ENCODE measurements around the gene PNRC2. TPM values are rescaled to one million over a fixed set of nuclear protein-coding genes. Genes with fewer than 3 reads are reported as not detected.

Gene PNRC2
- total RNA-seq, 1 donor from 2014 or later, result 113 TPM

GRCh38 chr1:23966973-23967493 is 7.4 kb downstream of the PNRC2 start:
- Mint-ChIP-seq H3K9me3 (ENCODE audit: unreplicated experiment) (no peaks in the 10 kb centered on the region), H3K36me3 (ENCODE audit: low read depth, unreplicated experiment) (peaks cover 10% of the 10 kb centered on the region), H3K4me1 (ENCODE audit: unreplicated experiment) (peaks cover 21% of the 10 kb centered on the region), H3K27ac (ENCODE audit: unreplicated experiment) (no peak overlapping the region), H3K4me3 (ENCODE audit: unreplicated experiment) (no peak overlapping the region), H3K27me3 (ENCODE audit: unreplicated experiment) (no peaks in the 10 kb centered on the region)
- DNase-seq (ENCODE audit: low spot score), result no peak
- no peak for TF ChIP-seq CTCF (IDR thresholded peaks at IDR 0.05; ENCODE audit: unreplicated experiment)

GRCh38 chr1:23967871-23968270 is 8.2 kb downstream of the PNRC2 start:
- no peak overlapping the region for H3K4me3 Mint-ChIP-seq (ENCODE audit: unreplicated experiment)
- H3K4me1 Mint-ChIP-seq (ENCODE audit: unreplicated experiment), result peaks cover 18% of the 10 kb centered on the region
- H3K36me3 Mint-ChIP-seq (ENCODE audit: low read depth, unreplicated experiment), result peaks cover 10% of the 10 kb centered on the region
- no peak for TF ChIP-seq CTCF (IDR thresholded peaks at IDR 0.05; ENCODE audit: unreplicated experiment)
- H3K9me3 Mint-ChIP-seq (ENCODE audit: unreplicated experiment), result no peaks in the 10 kb centered on the region
- DNase-seq (ENCODE audit: low spot score), result no peak
- H3K27ac Mint-ChIP-seq (ENCODE audit: unreplicated experiment), result no peak overlapping the region
- H3K27me3 Mint-ChIP-seq (ENCODE audit: unreplicated experiment), result no peaks in the 10 kb centered on the region

GRCh38 chr1:23977187-23977853 is 17.7 kb downstream of the PNRC2 start:
- Mint-ChIP-seq H3K9me3 (ENCODE audit: unreplicated experiment) (no peaks in the 10 kb centered on the region), H3K27ac (ENCODE audit: unreplicated experiment) (no peak overlapping the region), H3K36me3 (ENCODE audit: low read depth, unreplicated experiment) (peaks cover 9% of the 10 kb centered on the region), H3K4me3 (ENCODE audit: unreplicated experiment) (no peak overlapping the region), H3K4me1 (ENCODE audit: unreplicated experiment) (peaks cover 22% of the 10 kb centered on the region), H3K27me3 (ENCODE audit: unreplicated experiment) (peaks cover 1% of the 10 kb centered on the region)
- DNase-seq (ENCODE audit: low spot score), result no peak
- TF ChIP-seq CTCF (IDR thresholded peaks at IDR 0.05; ENCODE audit: unreplicated experiment), result no peak

- Mint-ChIP-seq H3K27me3 (ENCODE audit: unreplicated experiment) (peaks cover 1% of the 10 kb centered on the region), H3K4me1 (ENCODE audit: unreplicated experiment) (peaks cover 22% of the 10 kb centered on the region), H3K36me3 (ENCODE audit: low read depth, unreplicated experiment) (peaks cover 9% of the 10 kb centered on the region), H3K27ac (ENCODE audit: unreplicated experiment) (peak overlapping the region; percentile 49), H3K9me3 (ENCODE audit: unreplicated experiment) (no peaks in the 10 kb centered on the region), H3K4me3 (ENCODE audit: unreplicated experiment) (peak overlapping the region; percentile 95)
- DNase-seq (ENCODE audit: low spot score), result no peak
- TF ChIP-seq CTCF (IDR thresholded peaks at IDR 0.05; ENCODE audit: unreplicated experiment), result no peak
These were observed 18.2 kb downstream of the PNRC2 start for GRCh38 chr1:23977854-23978191.

DNA sequence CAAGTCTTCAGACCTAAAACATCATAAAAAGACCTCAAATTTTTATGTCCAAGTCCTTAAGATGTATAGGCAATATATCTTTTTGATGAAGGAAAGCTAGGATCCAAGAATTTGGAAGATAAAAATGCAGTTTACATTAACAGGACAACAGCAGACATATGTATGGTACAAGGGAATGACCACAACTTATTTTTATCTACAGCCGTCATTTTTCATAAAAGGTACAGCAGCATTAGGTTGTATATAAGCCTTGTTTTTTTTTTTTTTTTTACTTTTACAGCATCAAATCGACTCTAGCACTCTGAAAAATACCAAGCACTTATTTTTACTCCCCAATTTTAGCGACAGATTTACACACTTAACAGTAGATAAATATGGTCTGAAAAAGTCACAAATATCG is 19.2 kb downstream of the PNRC2 start:
- no peak for TF ChIP-seq CTCF (IDR thresholded peaks at IDR 0.05; ENCODE audit: unreplicated experiment)
- peaks cover 9% of the 10 kb centered on the region for H3K36me3 Mint-ChIP-seq (ENCODE audit: low read depth, unreplicated experiment)
- H3K9me3 Mint-ChIP-seq (ENCODE audit: unreplicated experiment), result no peaks in the 10 kb centered on the region
- H3K4me3 Mint-ChIP-seq (ENCODE audit: unreplicated experiment), result peak overlapping the region; percentile 95
- DNase-seq (ENCODE audit: low spot score), result no peak
- peaks cover 22% of the 10 kb centered on the region for H3K4me1 Mint-ChIP-seq (ENCODE audit: unreplicated experiment)
- peak overlapping the region; percentile 93 for H3K27ac Mint-ChIP-seq (ENCODE audit: unreplicated experiment)
- H3K27me3 Mint-ChIP-seq (ENCODE audit: unreplicated experiment), result peaks cover 1% of the 10 kb centered on the region

Data from endothelial cell (in vitro differentiated cells).